Astrocyte (in vitro differentiated cells and primary cell): ENCODE measurements around the gene ZNF827.

Source experiments
- EZH2 ChIP-seq: IDR thresholded peaks from 2 replicates; pipeline ENCODE4 v1.6.1; 2012; ENCODE audit warnings: mild to moderate bottlenecking, low read length, inconsistent platforms; ENCODE audit not compliant: insufficient read depth
- TF ChIP-seq, protein P1 (sequence below): IDR thresholded peaks from 2 replicates; pipeline ENCODE4 v1.5.1; 2011; ENCODE audit warnings: low read depth, mild to moderate bottlenecking, inconsistent platforms, low read length, moderate library complexity; ENCODE audit not compliant: insufficient read depth

DNA sequence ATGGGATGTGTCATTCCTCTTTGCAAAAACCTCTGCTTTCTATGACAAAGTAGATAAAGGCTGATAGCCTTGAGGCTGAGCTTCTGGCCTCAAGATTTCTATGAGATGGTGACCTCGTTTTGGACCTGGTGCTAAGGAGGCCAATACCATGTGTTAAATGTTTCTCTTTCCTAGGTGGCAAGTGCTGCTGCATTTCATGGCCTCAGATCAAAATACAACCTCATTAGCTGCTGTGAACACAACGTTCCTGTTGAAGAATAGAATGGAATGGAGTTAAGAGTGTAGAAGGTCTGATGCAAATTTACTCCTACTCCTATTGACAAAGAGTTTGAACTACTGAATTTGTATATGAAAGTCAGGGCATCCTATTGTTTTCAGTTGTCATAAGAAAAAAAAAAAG is 146.6 kb downstream of the ZNF827 start:
- TF ChIP-seq, protein P1, sequence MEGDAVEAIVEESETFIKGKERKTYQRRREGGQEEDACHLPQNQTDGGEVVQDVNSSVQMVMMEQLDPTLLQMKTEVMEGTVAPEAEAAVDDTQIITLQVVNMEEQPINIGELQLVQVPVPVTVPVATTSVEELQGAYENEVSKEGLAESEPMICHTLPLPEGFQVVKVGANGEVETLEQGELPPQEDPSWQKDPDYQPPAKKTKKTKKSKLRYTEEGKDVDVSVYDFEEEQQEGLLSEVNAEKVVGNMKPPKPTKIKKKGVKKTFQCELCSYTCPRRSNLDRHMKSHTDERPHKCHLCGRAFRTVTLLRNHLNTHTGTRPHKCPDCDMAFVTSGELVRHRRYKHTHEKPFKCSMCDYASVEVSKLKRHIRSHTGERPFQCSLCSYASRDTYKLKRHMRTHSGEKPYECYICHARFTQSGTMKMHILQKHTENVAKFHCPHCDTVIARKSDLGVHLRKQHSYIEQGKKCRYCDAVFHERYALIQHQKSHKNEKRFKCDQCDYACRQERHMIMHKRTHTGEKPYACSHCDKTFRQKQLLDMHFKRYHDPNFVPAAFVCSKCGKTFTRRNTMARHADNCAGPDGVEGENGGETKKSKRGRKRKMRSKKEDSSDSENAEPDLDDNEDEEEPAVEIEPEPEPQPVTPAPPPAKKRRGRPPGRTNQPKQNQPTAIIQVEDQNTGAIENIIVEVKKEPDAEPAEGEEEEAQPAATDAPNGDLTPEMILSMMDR = no peak
- no peak for TF ChIP-seq EZH2
